A549 treated with DMSO at 1 μM for 4 hours (cell line): ENCODE data around the gene ALB. TPM values are rescaled to one million over a fixed set of nuclear protein-coding genes. Genes with fewer than 3 reads are reported as not detected.

ENCODE experiments used
- total RNA-seq: library from RNA; stranded (reverse); fragments of 200-300 nt; extraction: Qiagen RNA extraction; gene quantifications from 5 replicates; pipeline ENCODE4 v1.2.3, GENCODE V29; 2022; ENCODE audit warnings: low read depth

ALB gene
- 0.15 TPM in 1 of 5 replicates, not detected in the others for total RNA-seq

GRCh38 chr4:73404042-73404441, at the start of gene ALB:
ALB (plus strand) TSS chr4:73404287; CDS start chr4:73404328, 41 bp downstream.

DNA sequence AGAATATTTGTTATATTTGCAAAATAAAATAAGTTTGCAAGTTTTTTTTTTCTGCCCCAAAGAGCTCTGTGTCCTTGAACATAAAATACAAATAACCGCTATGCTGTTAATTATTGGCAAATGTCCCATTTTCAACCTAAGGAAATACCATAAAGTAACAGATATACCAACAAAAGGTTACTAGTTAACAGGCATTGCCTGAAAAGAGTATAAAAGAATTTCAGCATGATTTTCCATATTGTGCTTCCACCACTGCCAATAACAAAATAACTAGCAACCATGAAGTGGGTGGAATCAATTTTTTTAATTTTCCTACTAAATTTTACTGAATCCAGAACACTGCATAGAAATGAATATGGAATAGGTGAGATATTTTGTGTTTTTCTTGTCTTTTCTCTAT, 31.9 kb downstream of the ALB start, which contains the start of gene AFP:
TSS of gene AFP (plus strand) at position 238 of the 400 bp plus-strand sequence. CDS start at position 280, 42 bp downstream.

Other genes with a start within 250 kb of the ALB start
- gene ANKRD17, start 145.5 kb upstream of the ALB start, total RNA-seq = 22.6 to 28.5 TPM (median 24.9 TPM) in 5 replicates
- gene AFP, start 31.9 kb downstream of the ALB start, total RNA-seq = 1.7 to 2.6 TPM (median 1.9 TPM) in 5 replicates
- not detected in 5 replicates for gene AFM, start 77.5 kb downstream of the ALB start, total RNA-seq
- gene RASSF6, start 216.1 kb downstream of the ALB start, total RNA-seq = 0.55 to 0.96 TPM (median 0.76 TPM) in 5 replicates